Inferior parietal cortex (tissue), 1 donor: Measurements from ENCODE around the gene ALS2CL.
A peak's percentile ranks its signal among the peaks of the same experiment; 100 is the strongest.

Experiments
- DNase-seq: peaks from one replicate; pipeline ENCODE4 v3.0.0-alpha.2; 2016; ENCODE audit errors: extremely low spot score

The ALS2CL gene

DNA sequence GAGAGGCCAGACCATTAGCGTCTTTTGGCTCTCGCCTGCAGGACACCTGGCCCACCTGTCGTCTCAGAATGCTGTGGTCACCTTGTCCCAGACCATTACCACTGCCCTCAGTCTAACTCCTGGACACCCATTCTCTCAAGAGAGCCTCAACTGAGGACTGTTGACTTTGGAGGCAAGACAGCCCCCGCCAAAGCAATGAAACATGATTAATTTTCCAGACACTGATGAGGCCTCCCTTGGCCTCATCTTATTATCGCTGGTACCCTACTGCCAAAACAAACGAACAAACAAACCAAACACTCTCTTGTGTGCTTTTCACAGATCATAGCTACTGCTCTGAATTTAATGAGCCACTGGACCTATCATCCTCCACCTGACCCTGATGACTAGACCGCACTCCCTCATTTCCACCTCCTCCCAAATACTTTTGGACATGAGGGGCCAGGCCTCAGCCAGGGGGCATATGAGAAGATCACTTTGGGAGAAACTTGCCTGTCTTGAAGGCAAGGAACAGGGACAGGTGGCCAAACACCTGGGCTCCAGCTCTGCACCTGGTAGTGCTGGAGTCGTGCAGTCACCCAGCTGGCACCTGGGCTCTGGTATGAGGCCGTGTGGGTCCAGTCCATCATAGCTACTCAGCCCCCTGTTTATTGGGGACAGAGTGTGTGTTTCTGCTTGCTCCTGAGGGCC, 27.6 kb downstream of the ALS2CL start:
- no peak for DNase-seq

GRCh38 chr3:46664971-46665762, 28.3 kb downstream of the ALS2CL start:
- peak; percentile 33 for DNase-seq

DNA sequence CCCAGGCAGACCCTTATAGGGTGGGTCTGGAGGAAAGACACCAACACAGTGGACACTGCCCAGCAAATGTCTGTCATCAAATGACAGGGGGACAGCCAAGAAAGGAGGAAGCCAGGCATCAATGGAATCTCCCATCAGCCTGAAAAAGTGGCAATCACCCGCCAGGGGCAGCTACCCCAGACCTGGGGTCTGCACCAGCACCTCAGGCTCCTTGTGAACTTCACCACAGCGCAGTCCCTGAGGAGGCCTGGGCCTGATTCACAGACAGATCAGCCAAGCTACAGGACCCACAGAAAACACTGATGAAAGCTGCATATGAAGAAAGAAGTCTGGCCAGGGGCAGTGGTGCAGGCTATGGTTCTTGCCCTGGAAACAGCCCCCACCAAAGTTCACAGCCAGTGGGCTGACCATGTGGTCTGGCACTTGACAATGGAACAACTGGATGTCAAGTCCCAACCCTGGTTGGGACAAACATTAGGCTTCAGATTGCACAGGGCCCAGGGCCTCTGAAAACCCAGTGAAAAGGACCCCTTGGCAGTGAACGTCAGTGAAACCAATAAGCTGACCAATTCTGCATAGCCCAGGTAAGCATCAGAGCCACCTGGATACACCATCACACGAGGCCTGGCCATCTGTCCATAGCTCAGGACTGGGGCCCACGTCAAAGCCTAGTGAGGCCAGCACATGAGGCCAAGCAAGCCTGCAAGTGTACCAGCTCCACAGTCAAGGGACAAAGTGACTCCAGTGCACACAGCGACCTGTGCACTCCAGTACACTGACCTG, 29.1 kb downstream of the ALS2CL start:
- no peak for DNase-seq

DNA sequence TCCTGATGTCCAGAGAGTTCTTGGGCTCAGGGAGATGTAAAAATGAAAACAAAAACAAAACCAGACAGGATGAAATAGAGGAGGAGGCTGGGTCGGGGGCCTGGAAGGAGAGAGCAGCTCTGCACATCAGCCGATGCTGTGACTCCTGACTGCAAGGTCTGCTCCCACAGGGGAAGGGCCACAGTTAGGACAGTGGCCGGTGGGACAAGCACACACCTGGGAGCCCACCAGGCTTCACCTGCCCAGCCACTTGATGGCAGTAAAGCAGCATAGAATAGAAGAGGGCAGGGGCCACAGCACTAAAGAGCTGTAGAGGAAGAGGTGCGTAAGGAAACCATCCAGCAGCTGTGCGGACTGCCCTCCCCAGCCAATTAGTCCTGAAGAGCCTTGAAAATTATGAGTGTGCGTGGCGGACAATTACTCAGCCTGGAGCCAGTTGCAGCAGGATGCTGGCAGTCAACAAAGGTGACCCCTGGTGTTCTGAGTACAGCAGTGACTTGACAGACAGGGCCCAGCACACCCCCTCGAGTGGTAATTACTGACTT, 29.8 kb downstream of the ALS2CL start:
- DNase-seq = no peak

DNA sequence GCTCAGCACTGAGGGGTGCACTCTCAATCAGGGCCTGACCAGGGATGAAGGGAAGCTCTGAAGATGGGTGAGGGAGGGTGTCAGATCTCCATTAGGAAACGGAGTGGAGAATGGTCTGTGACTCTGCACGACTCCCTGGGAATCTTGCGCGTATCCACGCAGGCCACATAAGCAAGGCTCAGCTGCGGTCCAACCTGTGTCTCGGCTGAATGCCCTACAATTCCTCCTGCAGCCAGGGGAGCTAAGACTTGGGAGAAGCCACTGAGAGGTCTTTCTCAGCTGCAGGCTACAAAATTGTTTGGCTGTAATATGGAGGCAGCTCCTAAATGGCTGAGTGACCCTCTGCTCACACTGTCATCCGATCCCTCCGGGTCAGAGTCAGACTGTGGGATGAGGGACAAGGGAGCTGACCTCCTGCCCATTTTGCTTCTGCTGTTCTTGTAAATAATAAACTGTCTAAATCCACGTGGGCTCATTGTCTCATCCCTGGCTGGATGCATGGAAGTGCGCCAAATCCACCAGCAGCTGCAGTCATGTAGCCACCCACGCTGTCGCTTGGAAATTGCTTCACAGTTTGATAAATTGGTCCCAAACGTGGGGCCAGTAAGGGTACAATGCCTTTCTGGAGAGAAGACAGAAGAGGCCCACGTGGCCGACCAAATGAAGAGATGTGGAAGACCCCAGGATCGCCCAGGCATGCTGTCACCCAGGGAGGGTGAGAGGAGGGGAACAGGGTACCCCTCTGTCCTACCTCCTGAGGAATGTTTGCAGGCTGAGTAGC, 30.5 kb downstream of the ALS2CL start:
- DNase-seq = peak; percentile 72

DNA sequence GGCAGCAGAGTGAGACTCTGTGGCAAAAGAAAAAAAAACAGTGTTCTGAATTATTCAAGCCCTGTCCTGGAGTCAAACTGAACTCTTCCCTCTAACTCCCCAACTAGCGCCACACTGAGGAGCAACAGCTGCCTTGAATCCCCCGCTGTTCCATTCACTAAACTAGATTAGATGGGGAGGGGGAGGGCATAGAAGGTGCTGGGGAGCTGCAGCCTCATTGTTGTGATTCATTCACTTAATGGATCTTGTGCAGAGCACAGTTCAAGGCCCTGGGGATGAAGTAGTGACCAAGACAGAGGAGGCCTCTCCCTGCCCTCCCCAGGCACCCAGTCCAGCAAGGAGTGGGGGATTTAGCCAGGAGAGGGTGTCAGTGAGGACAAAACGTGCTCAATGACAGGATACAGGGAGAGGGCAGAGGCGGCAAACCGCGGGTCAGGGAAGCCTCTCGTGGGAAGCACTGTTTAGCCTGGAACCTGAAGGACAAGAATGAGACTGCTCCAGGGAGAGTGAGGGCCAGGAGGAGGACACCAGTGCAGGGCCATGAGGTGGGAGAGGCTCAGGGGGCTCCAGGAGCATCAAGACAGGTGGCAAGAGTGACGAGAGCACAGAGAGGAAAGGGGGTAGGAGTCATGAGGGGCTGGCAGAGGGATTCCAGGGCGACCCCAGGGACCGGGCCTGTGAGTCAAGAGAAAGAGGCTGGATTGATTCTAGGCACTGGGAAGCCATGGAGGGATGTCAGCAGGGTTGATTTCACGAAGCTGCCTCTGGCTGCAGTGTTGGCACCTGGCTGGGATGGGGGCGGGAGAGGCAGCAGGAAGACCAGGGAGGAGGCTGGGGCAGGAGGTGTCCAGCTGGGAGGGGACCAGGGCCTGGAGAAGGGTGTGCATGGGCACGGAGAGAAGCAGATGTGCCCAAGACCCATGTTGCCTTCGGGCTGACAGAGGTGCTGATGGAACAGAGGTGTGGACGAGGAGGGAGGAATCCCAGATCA, 31.4 kb downstream of the ALS2CL start:
- no peak for DNase-seq

- no peak for DNase-seq
These were observed 32.6 kb downstream of the ALS2CL start for GRCh38 chr3:46660543-46661523.

DNA sequence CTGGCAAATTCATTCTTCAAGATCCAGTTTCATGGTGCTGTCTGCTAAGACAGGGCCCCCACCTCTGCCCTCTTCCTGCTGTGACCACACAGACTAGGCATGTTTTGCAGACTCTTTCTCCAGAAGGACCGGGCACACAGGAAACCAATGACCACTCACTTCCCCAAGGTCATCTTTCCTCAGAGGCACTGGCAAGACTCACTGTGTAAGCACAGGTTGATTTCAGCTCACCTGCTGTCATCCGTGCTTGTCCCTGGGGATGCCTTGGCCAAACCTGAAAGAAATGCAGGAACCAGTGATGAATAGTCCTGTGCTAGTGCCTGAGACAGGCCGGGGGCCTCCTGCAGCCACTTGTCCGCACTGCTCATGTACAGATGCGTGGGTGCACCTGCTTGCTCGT, 33.5 kb downstream of the ALS2CL start:
- no peak for DNase-seq

DNA sequence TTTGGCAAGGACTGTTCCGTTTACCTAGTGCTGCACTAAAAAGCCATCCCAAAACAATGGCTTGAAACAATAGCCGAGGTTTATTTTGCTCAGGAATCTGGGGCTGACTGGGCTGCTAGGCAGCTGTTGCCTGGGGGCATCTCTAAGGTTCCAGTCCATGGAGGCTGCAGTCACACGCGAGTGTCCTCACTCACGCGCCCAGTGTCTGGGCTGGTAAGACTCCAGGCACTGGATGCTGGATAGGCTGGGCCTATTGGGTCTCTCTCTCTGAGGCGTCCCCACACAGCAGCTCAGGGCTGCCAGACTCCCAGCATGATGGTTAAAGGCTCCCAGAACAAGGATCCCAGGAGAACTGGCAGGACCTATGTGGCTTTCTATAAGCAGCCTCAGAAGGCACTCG, 34.2 kb downstream of the ALS2CL start:
- no peak for DNase-seq

GRCh38 chr3:46656778-46657556, 36.5 kb downstream of the ALS2CL start:
- DNase-seq = no peak

GRCh38 chr3:46655271-46655670, 38.2 kb downstream of the ALS2CL start:
- DNase-seq = no peak

GRCh38 chr3:46651084-46651483, 42.4 kb downstream of the ALS2CL start:
- DNase-seq = no peak

- DNase-seq = no peak
These were observed 44.0 kb downstream of the ALS2CL start for GRCh38 chr3:46649436-46649835.

DNA sequence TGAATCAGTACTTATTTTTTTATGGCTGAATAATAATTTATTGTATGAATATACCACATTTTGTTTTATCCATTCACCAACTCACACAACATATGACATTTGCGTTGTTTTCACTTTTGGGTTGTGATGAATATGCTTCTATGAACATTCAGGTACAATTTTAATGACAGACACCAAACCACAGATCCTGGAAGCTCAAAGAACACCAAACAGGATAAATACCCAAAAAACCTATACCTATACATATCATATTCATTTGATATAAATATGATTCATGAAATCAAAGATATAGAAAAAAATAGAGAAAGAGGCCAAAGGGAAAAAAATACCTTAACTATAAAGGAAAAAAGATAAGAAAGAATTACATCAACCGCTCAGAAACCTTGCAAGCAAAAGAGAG, 45.4 kb downstream of the ALS2CL start:
- DNase-seq = no peak

DNA sequence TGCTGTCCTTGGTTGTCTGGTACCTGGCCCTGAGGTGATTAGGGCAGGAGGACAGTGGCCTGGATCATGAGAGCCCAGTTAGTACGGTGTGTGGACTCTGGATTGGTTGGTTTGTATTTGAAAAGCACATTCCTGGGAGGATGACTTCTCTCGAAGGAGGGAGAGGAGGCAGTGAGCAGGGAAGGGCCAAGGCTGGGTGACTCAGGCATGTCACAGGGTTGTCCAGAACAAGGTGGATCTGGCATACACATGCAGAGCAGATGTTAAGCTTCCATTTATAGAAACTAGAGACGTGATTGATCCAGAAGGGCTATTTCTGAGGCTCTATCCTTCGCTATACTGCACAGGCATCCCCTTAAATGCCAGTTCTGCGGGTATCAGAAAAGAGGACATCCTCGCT, 46.8 kb downstream of the ALS2CL start:
- DNase-seq = no peak

DNA sequence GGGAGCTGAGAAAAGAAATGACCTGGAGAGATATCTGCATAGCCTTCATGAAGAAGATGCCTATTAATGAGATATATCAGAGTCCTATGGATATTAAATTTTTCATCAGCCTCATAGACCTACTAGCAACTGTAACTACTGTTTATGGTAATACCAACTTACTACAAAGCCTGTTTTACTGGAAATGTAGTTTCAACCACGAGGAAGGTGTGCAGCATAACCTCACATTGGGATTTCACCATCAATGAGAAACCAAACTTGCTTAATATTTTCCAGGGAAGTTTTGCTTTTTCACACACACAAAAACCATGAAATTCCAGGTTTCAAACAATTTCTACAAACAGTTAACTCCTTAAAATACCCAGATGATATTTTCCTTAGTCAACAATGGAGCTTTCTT, 49.8 kb downstream of the ALS2CL start:
- no peak for DNase-seq

DNA sequence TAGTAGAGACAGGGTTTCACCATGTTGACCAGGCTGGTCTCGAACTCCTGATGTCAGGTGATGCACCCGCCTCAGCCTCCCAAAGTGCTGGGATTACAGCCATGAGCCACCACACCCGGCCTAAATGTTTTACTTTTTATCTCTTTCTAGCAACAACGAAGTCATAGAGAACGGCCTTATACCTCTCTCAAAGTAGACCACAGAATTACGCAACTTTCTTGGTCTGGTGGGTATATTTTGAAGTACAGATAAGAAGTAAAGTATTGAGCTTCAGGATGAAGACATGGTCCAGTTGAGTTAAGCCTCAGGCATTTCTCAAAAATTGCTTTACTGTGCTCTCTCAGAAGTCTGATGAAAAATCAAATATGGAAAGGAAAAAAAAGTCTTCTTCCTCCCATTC, 50.5 kb downstream of the ALS2CL start:
- DNase-seq = no peak

DNA sequence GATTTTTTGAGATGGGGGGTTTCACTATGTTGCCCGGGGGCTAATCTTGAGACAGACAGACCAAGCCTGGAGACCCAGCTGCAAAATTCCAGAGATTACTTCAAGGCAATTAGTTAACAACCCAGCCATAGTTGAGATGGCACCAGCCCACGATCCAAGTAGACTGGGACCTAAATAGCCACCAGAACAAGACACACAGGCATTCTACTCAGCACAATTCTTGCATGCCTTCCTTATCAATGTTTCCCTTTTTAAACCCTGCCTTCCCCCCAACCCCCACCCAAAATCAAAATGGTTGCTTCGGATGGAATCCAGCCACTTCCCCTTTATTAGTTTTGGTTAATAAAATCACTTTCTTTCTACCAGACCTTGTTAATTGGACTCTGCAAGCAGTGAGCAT, 52.6 kb downstream of the ALS2CL start:
- no peak for DNase-seq
